ENCODE data around the gene TREM2. TPM values are rescaled to one million over a fixed set of nuclear protein-coding genes. Genes with fewer than 3 reads are reported as not detected.
"Not testable (repeated sequence)": the region's sequence is repeated elsewhere in the genome, so short reads cannot be mapped to it uniquely, and the experiment has no call there.

Gene TREM2
- total RNA-seq, 1 donor from 2014 or later = not detected

DNA sequence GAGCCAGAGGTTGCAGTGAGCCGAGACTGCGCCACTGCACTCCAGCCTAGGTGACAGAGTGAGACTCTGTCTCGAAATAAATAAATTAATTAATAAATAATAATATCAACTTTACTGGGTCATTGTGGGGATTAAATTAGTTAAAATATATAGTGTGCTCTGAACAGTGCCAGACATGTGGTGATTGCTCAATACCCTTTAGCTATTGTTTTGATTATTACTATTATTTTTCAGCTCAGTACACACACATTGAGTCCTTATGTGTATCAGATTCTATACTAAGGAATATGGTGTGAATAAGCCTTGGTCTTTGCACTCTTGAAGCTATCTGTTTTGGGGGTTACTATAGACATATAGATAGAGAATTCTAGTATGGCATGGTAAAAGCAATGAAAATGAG is 37.6 kb downstream of the TREM2 start:
- intact Hi-C loops (cut with micrococcal nuclease) = no loop called here
- H3K27ac Mint-ChIP-seq = no peak overlapping the region
- H3K36me3 Mint-ChIP-seq (ENCODE audit: low read depth) = no peaks in the 10 kb centered on the region
- no peak for DNase-seq (ENCODE audit: low spot score)
- H3K27me3 Mint-ChIP-seq (ENCODE audit: low read depth) = no peaks in the 10 kb centered on the region
- no peaks in the 10 kb centered on the region for H3K9me3 Mint-ChIP-seq
- no peaks in the 10 kb centered on the region for H3K4me1 Mint-ChIP-seq (ENCODE audit: low read depth)
- no peak overlapping the region for H3K4me3 Mint-ChIP-seq (ENCODE audit: low read depth)

DNA sequence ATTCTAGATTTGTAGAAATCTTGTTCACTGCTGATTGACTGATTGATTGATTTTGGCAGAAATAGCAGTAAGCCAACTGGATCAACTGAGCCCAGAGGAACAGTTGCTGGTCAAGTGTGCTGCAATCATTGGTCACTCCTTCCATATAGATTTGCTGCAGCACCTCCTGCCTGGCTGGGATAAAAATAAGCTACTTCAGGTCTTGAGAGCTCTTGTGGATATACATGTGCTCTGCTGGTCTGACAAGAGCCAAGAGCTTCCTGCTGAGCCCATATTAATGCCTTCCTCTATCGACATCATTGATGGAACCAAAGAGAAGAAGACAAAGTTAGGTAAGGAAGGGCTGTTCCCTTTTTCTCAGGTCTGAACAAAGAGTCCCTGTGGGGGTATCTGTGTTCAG is 40.0 kb downstream of the TREM2 start:
- Mint-ChIP-seq H3K4me1 (ENCODE audit: low read depth) (no peaks in the 10 kb centered on the region), H3K9me3 (no peaks in the 10 kb centered on the region)
- intact Hi-C loops (cut with micrococcal nuclease) = no loop called here

DNA sequence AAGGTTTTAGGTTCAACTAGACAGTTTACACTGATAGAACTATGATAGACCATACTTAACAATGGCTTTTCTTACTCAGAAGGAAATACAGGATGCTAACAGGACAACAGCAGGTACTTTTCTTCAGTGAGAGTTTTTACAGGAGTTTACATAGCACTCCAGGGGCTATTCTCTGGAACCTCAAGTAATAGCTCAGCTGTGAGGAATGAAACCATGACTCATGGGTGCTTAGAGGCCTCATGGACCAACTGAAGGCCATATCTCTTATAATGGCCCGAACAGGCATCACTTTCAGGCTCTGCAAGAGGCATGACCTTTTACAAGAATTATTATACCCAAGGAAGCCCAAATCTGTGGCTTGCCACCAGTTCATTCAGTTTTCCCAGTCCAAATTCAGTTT is 40.5 kb downstream of the TREM2 start:
- intact Hi-C loops (cut with micrococcal nuclease) = no loop called here
- Mint-ChIP-seq H3K4me3 (ENCODE audit: low read depth) (no peak overlapping the region), H3K27me3 (ENCODE audit: low read depth) (no peaks in the 10 kb centered on the region), H3K27ac (no peak overlapping the region), H3K36me3 (ENCODE audit: low read depth) (no peaks in the 10 kb centered on the region), H3K9me3 (no peaks in the 10 kb centered on the region), H3K4me1 (ENCODE audit: low read depth) (no peaks in the 10 kb centered on the region)
- no peak for DNase-seq (ENCODE audit: low spot score)

More for the DNA sequence above, 40.0 kb downstream of the TREM2 start:
- Mint-ChIP-seq H3K4me3 (ENCODE audit: low read depth) (no peak overlapping the region), H3K27ac (no peak overlapping the region), H3K27me3 (ENCODE audit: low read depth) (no peaks in the 10 kb centered on the region), H3K36me3 (ENCODE audit: low read depth) (no peaks in the 10 kb centered on the region)
- no peak for DNase-seq (ENCODE audit: low spot score)

DNA sequence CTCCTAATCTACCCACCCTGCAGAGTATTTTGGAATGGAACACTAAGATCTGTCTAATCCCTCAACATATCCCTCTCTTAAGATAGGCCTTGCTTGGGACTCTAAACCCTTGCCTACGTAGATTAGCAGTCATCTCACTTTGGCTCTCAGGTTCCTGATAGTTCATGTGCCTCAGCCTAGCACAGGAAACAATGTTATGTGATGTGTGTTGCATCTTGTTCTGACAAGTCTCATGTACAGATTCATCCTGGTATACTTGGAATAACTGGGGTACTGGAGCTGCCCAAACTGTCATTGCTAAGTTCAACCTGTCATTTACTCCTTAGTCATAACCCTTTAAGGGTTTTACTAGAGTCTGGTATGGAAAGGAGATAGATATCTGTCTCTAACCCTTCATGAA is 42.9 kb downstream of the TREM2 start:
- intact Hi-C loops (cut with micrococcal nuclease) = no loop called here
- Mint-ChIP-seq H3K9me3 (no peaks in the 10 kb centered on the region), H3K4me3 (ENCODE audit: low read depth) (no peak overlapping the region), H3K27me3 (ENCODE audit: low read depth) (no peaks in the 10 kb centered on the region), H3K27ac (no peak overlapping the region), H3K36me3 (ENCODE audit: low read depth) (no peaks in the 10 kb centered on the region), H3K4me1 (ENCODE audit: low read depth) (no peaks in the 10 kb centered on the region)
- DNase-seq (ENCODE audit: low spot score) = no peak

DNA sequence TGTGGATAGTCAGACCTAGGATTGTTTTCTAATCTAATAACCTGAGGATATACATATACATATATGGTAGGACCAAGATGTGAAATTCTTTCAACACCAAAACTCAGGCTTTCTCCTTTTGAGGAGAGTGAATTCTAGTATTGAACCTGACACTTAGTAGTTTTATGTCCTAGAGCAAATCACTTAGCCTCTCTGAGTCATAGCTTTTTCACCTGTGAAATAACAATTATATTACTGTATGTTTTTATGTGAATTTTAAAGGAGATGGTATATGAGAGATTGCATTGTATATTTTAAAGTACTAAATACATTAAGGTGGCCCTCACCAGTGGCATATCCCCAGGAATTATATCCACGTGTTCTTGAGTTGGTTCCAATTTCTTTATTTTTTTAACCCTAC is 43.4 kb downstream of the TREM2 start:
- no peaks in the 10 kb centered on the region for H3K9me3 Mint-ChIP-seq
- no peaks in the 10 kb centered on the region for H3K27me3 Mint-ChIP-seq (ENCODE audit: low read depth)
- no peak overlapping the region for H3K4me3 Mint-ChIP-seq (ENCODE audit: low read depth)
- no peak overlapping the region for H3K27ac Mint-ChIP-seq
- intact Hi-C loops (cut with micrococcal nuclease) = no loop called here
- H3K36me3 Mint-ChIP-seq (ENCODE audit: low read depth) = no peaks in the 10 kb centered on the region
- DNase-seq (ENCODE audit: low spot score) = no peak
- no peaks in the 10 kb centered on the region for H3K4me1 Mint-ChIP-seq (ENCODE audit: low read depth)

DNA sequence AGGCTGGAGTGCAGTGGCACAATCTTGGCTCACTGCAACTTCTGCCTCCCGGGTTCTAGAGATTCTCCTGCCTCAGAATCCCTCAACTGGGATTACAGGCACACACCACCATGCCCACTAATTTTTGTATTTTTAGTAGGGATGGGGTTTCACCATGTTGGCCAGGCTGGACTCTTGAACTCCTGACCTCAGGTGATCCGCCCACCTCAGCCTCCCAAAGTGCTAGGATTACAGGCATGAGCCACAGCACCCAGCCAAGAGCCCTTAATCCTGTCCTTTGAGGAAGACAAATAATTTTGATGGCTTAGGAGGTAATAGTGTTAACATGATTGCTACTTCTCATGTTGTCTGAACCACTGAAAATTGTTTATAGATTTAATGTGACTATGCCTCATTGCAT is 47.9 kb downstream of the TREM2 start:
- H3K36me3 Mint-ChIP-seq (ENCODE audit: low read depth); H3K4me1 Mint-ChIP-seq (ENCODE audit: low read depth); H3K4me3 Mint-ChIP-seq (ENCODE audit: low read depth); H3K27me3 Mint-ChIP-seq (ENCODE audit: low read depth); intact Hi-C loops (cut with micrococcal nuclease); H3K27ac Mint-ChIP-seq; H3K9me3 Mint-ChIP-seq; DNase-seq (ENCODE audit: low spot score): not testable (repeated sequence)

DNA sequence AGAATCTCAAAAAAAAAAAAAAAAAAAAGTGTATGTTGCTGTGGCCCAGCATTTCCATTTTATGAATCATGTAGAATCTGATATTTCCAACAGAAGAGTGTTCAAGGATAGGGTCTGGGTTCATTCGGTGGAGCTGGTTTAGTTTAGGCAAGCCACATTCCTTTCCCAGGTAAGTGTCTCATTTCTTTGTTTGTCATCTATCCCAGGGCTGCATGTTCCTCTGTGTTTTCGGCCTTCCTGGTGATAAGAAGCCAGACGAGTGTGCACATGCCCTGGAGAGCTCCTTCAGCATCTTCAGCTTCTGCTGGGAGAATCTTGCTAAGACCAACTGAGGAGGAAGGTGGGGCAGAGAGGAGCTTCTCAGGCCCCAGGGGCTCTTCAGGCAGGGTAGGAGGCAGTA is 51.9 kb downstream of the TREM2 start:
- intact Hi-C loops (cut with micrococcal nuclease) = no loop called here
- no peak for DNase-seq (ENCODE audit: low spot score)
- Mint-ChIP-seq H3K9me3 (no peaks in the 10 kb centered on the region), H3K4me3 (ENCODE audit: low read depth) (no peak overlapping the region), H3K36me3 (ENCODE audit: low read depth) (no peaks in the 10 kb centered on the region), H3K27me3 (ENCODE audit: low read depth) (no peaks in the 10 kb centered on the region), H3K27ac (no peak overlapping the region), H3K4me1 (ENCODE audit: low read depth) (no peaks in the 10 kb centered on the region)

Other genes starting within 250 kb of the TREM2 start
- 1.1 and 1.6 TPM in 2 replicates for gene UNC5CL, start 123.9 kb downstream of the TREM2 start, total RNA-seq
- gene TSPO2, start 120.6 kb downstream of the TREM2 start, total RNA-seq = not detected in 2 replicates
- gene APOBEC2, start 109.9 kb downstream of the TREM2 start, total RNA-seq = not detected in 2 replicates
- 28.0 and 33.7 TPM in 2 replicates for gene OARD1, start 90.8 kb downstream of the TREM2 start, total RNA-seq
- 28.1 and 28.2 TPM in 2 replicates for gene NFYA, start 90.1 kb downstream of the TREM2 start, total RNA-seq
- not detected in 2 replicates for gene TREML1, start 8.8 kb downstream of the TREM2 start, total RNA-seq
- gene TREML2, start 38.0 kb upstream of the TREM2 start, total RNA-seq = 3.7 and 3.9 TPM in 2 replicates
- gene TREML4, start 65.2 kb upstream of the TREM2 start, total RNA-seq = not detected in 2 replicates
- gene TREM1, start 123.6 kb upstream of the TREM2 start, total RNA-seq = not detected in 2 replicates
- not detected in 2 replicates for gene NCR2, start 172.5 kb upstream of the TREM2 start, total RNA-seq